ENCODE data around the gene NAALADL2. TPM values are rescaled to one million over a fixed set of nuclear protein-coding genes. Genes with fewer than 3 reads are reported as not detected.

NAALADL2 gene
- total RNA-seq, 1 experiment from 2014 or later = 2.7 TPM

GRCh38 chr3:175294793-175295192 lies 435.7 kb downstream of the NAALADL2 start:
- TF ChIP-seq POLR2AphosphoS5 (IDR thresholded peaks at IDR 0.05; ENCODE audit: low read depth, low read length) = no peak
- no peak for TF ChIP-seq TCF7L2 (IDR thresholded peaks at IDR 0.05; ENCODE audit: low read depth, low read length)
- no peaks in the 10 kb centered on the region for H3K36me3 ChIP-seq (ENCODE audit: control insufficient read depth, insufficient read depth, low read length)
- H3K27me3 ChIP-seq (ENCODE audit: control insufficient read depth, insufficient read depth, low read length) = no peaks in the 10 kb centered on the region
- DNase-seq (ENCODE audit: low read depth, low spot score) (no peak), ATAC-seq (no peak)
- no peaks in the 10 kb centered on the region for H3K9me3 ChIP-seq (ENCODE audit: control insufficient read depth, insufficient read depth, low read depth, low read length)
- no peak overlapping the region for H3K27ac ChIP-seq (ENCODE audit: low read length)
- no TSS peak for BruUV-seq (replicated peaks)
- H3K4me3 ChIP-seq (ENCODE audit: low read depth in 2 of 2, low read length in 2 of 2) = no peak overlapping the region
- in situ Hi-C loops (cut with HindIII; ENCODE audit: low pct_unique_long_range_greater_than_20kb, low sequenced_read_pairs) (no loop called here), intact Hi-C loops (cut with micrococcal nuclease; ENCODE audit: unreplicated experiment) (no loop called here)
- ChIA-PET CTCF (no interaction called here), POLR2A (interaction anchor here (0.6 kb wide), 1 partner anchor 8 kb away, joined by 4 read pairs; no protein-coding TSS in a partner anchor)
- H3K4me1 ChIP-seq (ENCODE audit: control insufficient read depth, insufficient read depth, low read length) = no peaks in the 10 kb centered on the region

DNA sequence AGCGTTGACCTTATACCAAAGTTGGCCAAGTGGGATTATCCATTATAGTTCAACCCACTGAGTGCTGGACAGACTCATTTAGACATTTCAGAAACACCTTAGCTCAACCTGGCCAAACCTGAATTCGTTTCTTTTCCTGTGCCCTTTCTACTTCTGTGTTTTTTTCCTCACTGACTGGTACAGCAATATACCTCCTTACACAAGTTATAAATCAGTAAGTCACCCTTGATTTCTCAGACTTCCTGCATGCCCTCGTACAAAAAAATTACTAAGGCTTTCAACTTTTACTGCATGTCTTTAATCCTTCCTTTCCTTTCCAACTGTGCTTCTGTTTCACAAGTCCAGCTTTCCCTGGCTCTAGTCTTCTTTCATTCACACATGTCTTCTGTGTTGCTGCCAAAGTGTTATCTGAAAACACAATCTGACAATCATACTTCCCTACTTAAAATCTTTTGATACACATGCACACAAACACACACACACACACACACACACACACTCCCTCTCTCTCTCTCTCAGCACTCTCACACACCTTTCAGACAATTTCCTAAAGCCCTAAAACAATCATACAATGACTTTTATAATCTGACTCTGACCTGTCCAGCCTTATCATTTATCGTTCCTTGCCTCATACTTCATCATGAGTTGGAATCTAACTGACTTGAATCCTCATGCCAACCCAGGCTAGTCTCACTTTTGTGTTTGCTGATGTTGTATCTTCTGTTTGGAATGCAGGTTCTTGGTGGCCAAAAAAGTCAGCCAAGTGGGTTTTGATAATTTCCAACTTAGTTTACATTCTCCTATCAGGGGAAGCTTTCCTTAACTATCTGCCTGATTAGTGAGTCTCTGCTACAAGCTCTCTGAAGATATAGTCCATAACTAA lies 436.4 kb downstream of the NAALADL2 start:
- no peak for TF ChIP-seq POLR2AphosphoS5 (IDR thresholded peaks at IDR 0.05; ENCODE audit: low read depth, low read length)
- TF ChIP-seq REST (IDR thresholded peaks at IDR 0.05; ENCODE audit: insufficient read depth in 1 of 2, low read depth in 2 of 2, low read length in 1 of 2) = no peak
- TF ChIP-seq TCF7L2 (IDR thresholded peaks at IDR 0.05; ENCODE audit: low read depth, low read length) = no peak
- no peak for TF ChIP-seq CTCF (IDR thresholded peaks at IDR 0.05)
- no peak for TF ChIP-seq SIN3A (IDR thresholded peaks at IDR 0.05; ENCODE audit: borderline replicate concordance, insufficient read depth, low read depth, low read length)
- BruUV-seq (replicated peaks) = no TSS peak
- no peak overlapping the region for H3K27ac ChIP-seq (ENCODE audit: low read length)
- ATAC-seq (no peak), DNase-seq (ENCODE audit: low read depth, low spot score) (no peak)
- intact Hi-C loops (cut with micrococcal nuclease; ENCODE audit: unreplicated experiment) (no loop called here), in situ Hi-C loops (cut with HindIII; ENCODE audit: low pct_unique_long_range_greater_than_20kb, low sequenced_read_pairs) (no loop called here)
- ChIA-PET CTCF (no interaction called here), POLR2A (interaction anchor here (0.6 kb wide), 1 partner anchor 9 kb away, joined by 4 read pairs; no protein-coding TSS in a partner anchor)
- H3K4me3 ChIP-seq (ENCODE audit: low read depth in 2 of 2, low read length in 2 of 2) = no peak overlapping the region
- no peaks in the 10 kb centered on the region for H3K27me3 ChIP-seq (ENCODE audit: control insufficient read depth, insufficient read depth, low read length)
- H3K36me3 ChIP-seq (ENCODE audit: control insufficient read depth, insufficient read depth, low read length) = no peaks in the 10 kb centered on the region
- no peaks in the 10 kb centered on the region for H3K4me1 ChIP-seq (ENCODE audit: control insufficient read depth, insufficient read depth, low read length)
- H3K9me3 ChIP-seq (ENCODE audit: control insufficient read depth, insufficient read depth, low read depth, low read length) = no peaks in the 10 kb centered on the region

DNA sequence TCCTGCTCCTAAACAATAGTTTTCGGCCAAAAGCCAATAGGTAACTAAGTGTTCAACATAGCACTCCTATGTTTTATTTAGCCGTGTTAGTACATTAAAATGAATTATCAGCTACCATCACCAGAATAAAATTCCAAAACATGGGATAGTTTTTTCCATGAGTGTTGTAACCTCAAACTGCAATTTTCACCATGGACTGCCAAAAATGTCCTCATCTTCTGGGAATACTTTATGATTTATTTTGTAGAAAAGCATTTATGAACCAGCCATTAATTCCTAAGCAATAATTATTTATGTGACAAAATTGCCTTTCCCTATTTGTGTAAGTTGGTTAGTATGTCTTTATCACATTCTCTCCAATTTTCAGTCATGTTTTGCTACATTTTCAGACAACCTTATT lies 438.1 kb downstream of the NAALADL2 start:
- POLR2A ChIA-PET = no interaction called here
- no TSS peak for BruUV-seq (replicated peaks)
- no peaks in the 10 kb centered on the region for H3K9me3 ChIP-seq (ENCODE audit: control insufficient read depth, insufficient read depth, low read depth, low read length)
- intact Hi-C loops (cut with micrococcal nuclease; ENCODE audit: unreplicated experiment) = no loop called here
- no peak for TF ChIP-seq CTCF (IDR thresholded peaks at IDR 0.05)
- TF ChIP-seq POLR2AphosphoS5 (IDR thresholded peaks at IDR 0.05; ENCODE audit: low read depth, low read length) = no peak
- H3K4me1 ChIP-seq (ENCODE audit: control insufficient read depth, insufficient read depth, low read length) = no peaks in the 10 kb centered on the region
- no peaks in the 10 kb centered on the region for H3K36me3 ChIP-seq (ENCODE audit: control insufficient read depth, insufficient read depth, low read length)
- no peaks in the 10 kb centered on the region for H3K27me3 ChIP-seq (ENCODE audit: control insufficient read depth, insufficient read depth, low read length)
- in situ Hi-C loops (cut with HindIII; ENCODE audit: low pct_unique_long_range_greater_than_20kb, low sequenced_read_pairs) = no loop called here
- H3K4me3 ChIP-seq (ENCODE audit: low read depth in 2 of 2, low read length in 2 of 2) = no peak overlapping the region
- DNase-seq (ENCODE audit: low read depth, low spot score) (no peak), ATAC-seq (no peak)
- CTCF ChIA-PET = no interaction called here
- H3K27ac ChIP-seq (ENCODE audit: low read length) = no peak overlapping the region
